HepG2 (cell line): Measurements from ENCODE around the gene KLHL12. TPM values are rescaled to one million over a fixed set of nuclear protein-coding genes. Genes with fewer than 3 reads are reported as not detected.

Source experiments
- ARID4A ChIP-seq: sonication (generic); formaldehyde crosslinking; IDR thresholded peaks from 2 replicates; pipeline ENCODE4 v1.5.0; 2020; ENCODE audit warnings: mild to moderate bottlenecking, missing genetic modification reagents, borderline replicate concordance
- BCL3 ChIP-seq: sonication (generic); formaldehyde crosslinking; IDR thresholded peaks from 2 replicates; pipeline ENCODE4 v1.5.1; 2020; ENCODE audit warnings: mild to moderate bottlenecking, missing genetic modification reagents, moderate library complexity
- FOXK2 ChIP-seq: fragments of 450-650 bp; IDR thresholded peaks from 2 replicates; pipeline ENCODE4 v1.6.1; 2016
- GABPA ChIP-seq, 2 experiments: IDR thresholded peaks; 2 replicates each; pipeline ENCODE4 v1.6.1; 2011 to 2016; ENCODE audit warnings: low read depth in 2 of 2, low read length in 1 of 2, missing biosample characterization in 1 of 2, missing genetic modification characterization in 1 of 2
- KDM6A ChIP-seq: IDR thresholded peaks from 2 replicates; pipeline ENCODE4 v1.6.1; 2016; ENCODE audit warnings: low read depth
- POGK ChIP-seq: sonication (generic); formaldehyde crosslinking; conservative IDR thresholded peaks from 2 replicates; pipeline ENCODE4 v1.8.0; 2022; ENCODE audit warnings: mild to moderate bottlenecking, moderate library complexity, missing genetic modification reagents
- SNAPC2 ChIP-seq: sonication (generic); formaldehyde crosslinking; IDR thresholded peaks from 2 replicates; pipeline ENCODE4 v1.8.1; 2022; ENCODE audit warnings: mild to moderate bottlenecking, missing genetic modification reagents
- TFDP2 ChIP-seq: sonication (generic); formaldehyde crosslinking; IDR thresholded peaks from 2 replicates; pipeline ENCODE4 v1.4.0; 2020; ENCODE audit warnings: missing genetic modification reagents
- ZBTB3 ChIP-seq: sonication (generic); formaldehyde crosslinking; IDR thresholded peaks from 2 replicates; pipeline ENCODE4 v1.4.0; 2020; ENCODE audit warnings: low read depth, mild to moderate bottlenecking, moderate library complexity, missing genetic modification reagents, borderline replicate concordance
- ZHX2 ChIP-seq, 2 experiments: sonication (generic) in 1 of 2; formaldehyde crosslinking in 1 of 2; IDR thresholded peaks; 2 replicates each; pipeline versions ENCODE4 v1.6.1 to v1.9.0; 2014 to 2022; ENCODE audit warnings: antibody characterized with exemption in 1 of 2, borderline replicate concordance in 1 of 2, inconsistent platforms in 1 of 2, low read depth in 1 of 2, missing genetic modification reagents in 1 of 2
- ZNF576 ChIP-seq: sonication (generic); formaldehyde crosslinking; IDR thresholded peaks from 2 replicates; pipeline ENCODE4 v1.4.0; 2020; ENCODE audit warnings: mild to moderate bottlenecking, missing genetic modification reagents
- polyA plus RNA-seq, 8 experiments: library from polyadenylated mRNA; depleted of rRNA in 3 of 8; stranded (reverse) in 7 of 8; unstranded in 1 of 8; fragments of >200 nt; fragmentation: Illumina TruSeq in 4 of 8; extraction: Trizol in 4 of 8; gene quantifications; 2 replicates each; pipeline versions ENCODE4 v1.2.1 to v1.2.3, GENCODE V29; 2011 to 2016; ENCODE audit warnings: low read depth in 4 of 8, missing spikeins in 1 of 8, mixed read lengths in 1 of 8; ENCODE audit not compliant: insufficient read depth in 1 of 8
- total RNA-seq, 5 experiments: library from RNA; depleted of rRNA; stranded (reverse); fragments of >200 nt; fragmentation: Illumina TruSeq; extraction: Trizol; gene quantifications; 2 replicates each; pipeline ENCODE4 v1.2.3, GENCODE V29; 2016; ENCODE audit warnings: low read depth in 1 of 5

The KLHL12 gene
- total and polyA plus RNA-seq, 2 of the 13 experiments (the other 11 are each of a cell fraction or from before 2014, with no cell fraction given), result 19.2 to 25.2 TPM

- no peak for TF ChIP-seq ZHX2 (IDR thresholded peaks at IDR 0.05; ENCODE audit: low read depth)
- TF ChIP-seq ZHX2 (CRISPR knock-in tag; IDR thresholded peaks at IDR 0.05; ENCODE audit: borderline replicate concordance), result no peak
- TF ChIP-seq KDM6A (CRISPR knock-in tag), result no peak
- no peak for TF ChIP-seq ZNF576 (CRISPR knock-in tag)
- TF ChIP-seq FOXK2, result no peak
- TF ChIP-seq ARID4A, result peak; percentile 66; the same call in 1 of the 2 replicates
- no peak for TF ChIP-seq ZBTB3 (CRISPR knock-in tag)
- no peak for TF ChIP-seq GABPA (IDR thresholded peaks at IDR 0.05; ENCODE audit: low read depth, low read length)
- no peak for TF ChIP-seq GABPA (CRISPR knock-in tag; IDR thresholded peaks at IDR 0.05; ENCODE audit: low read depth)
- TF ChIP-seq TFDP2 (CRISPR knock-in tag), result peak; percentile 64
- TF ChIP-seq POGK, result 0 out of 2 replicates have a peak, but pooled peaks have one; percentile 37
- no peak for TF ChIP-seq SNAPC2
- no peak for TF ChIP-seq BCL3 (CRISPR knock-in tag)
These were observed 66.2 kb downstream of the KLHL12 start (continued) for GRCh38 chr1:202860744-202861419.
